ENCODE measurements around the gene AMN1. TPM values are rescaled to one million over a fixed set of nuclear protein-coding genes. Genes with fewer than 3 reads are reported as not detected.
"Not testable (repeated sequence)": the region's sequence is repeated elsewhere in the genome, so short reads cannot be mapped to it uniquely, and the experiment has no call there.

The AMN1 gene
- polyA plus RNA-seq, 1 experiment, result 11.9 TPM

- Histone ChIP-seq H3K4me3 (ENCODE audit: low read depth, low read length) (no peak overlapping the region), H3K27ac (ENCODE audit: low read depth, low read length) (no peak overlapping the region), H3K9me3 (ENCODE audit: control insufficient read depth, insufficient read depth, low read length) (peaks cover 6% of the 10 kb centered on the region; the same call in 1 of the 2 replicates), H3K27me3 (ENCODE audit: control insufficient read depth, insufficient read depth, low read length) (peaks cover 2% of the 10 kb centered on the region)
- DNase-seq (ENCODE audit: low read depth, low spot score), result no peak
- CTCF ChIA-PET, result no interaction called here
- POLR2A ChIA-PET, result no interaction called here
- no peak for TF ChIP-seq CTCF (IDR thresholded peaks at IDR 0.05; ENCODE audit: low read depth, low read length)
These were observed 39.2 kb upstream of the AMN1 start for GRCh38 chr12:31768046-31768445.

GRCh38 chr12:31765931-31766330 is 37.1 kb upstream of the AMN1 start:
- Histone ChIP-seq H3K27me3 (ENCODE audit: control insufficient read depth, insufficient read depth, low read length) (no peaks in the 10 kb centered on the region), H3K9me3 (ENCODE audit: control insufficient read depth, insufficient read depth, low read length) (peaks cover 6% of the 10 kb centered on the region; the same call in 1 of the 2 replicates), H3K4me3 (ENCODE audit: low read depth, low read length) (no peak overlapping the region), H3K27ac (ENCODE audit: low read depth, low read length) (no peak overlapping the region)
- ChIA-PET POLR2A (no interaction called here), CTCF (no interaction called here)
- no peak for TF ChIP-seq CTCF (IDR thresholded peaks at IDR 0.05; ENCODE audit: low read depth, low read length)
- no peak for DNase-seq (ENCODE audit: low read depth, low spot score)

- ChIA-PET POLR2A (no interaction called here), CTCF (no interaction called here)
- DNase-seq (ENCODE audit: low read depth, low spot score), result no peak
- Histone ChIP-seq H3K27ac (ENCODE audit: low read depth, low read length) (no peak overlapping the region), H3K9me3 (ENCODE audit: control insufficient read depth, insufficient read depth, low read length) (no peaks in the 10 kb centered on the region), H3K4me3 (ENCODE audit: low read depth, low read length) (no peak overlapping the region), H3K27me3 (ENCODE audit: control insufficient read depth, insufficient read depth, low read length) (no peaks in the 10 kb centered on the region)
- TF ChIP-seq CTCF (IDR thresholded peaks at IDR 0.05; ENCODE audit: low read depth, low read length), result no peak
These were observed 31.0 kb upstream of the AMN1 start for GRCh38 chr12:31759632-31760459.

- CTCF ChIA-PET; H3K9me3 ChIP-seq (ENCODE audit: control insufficient read depth, insufficient read depth, low read length); H3K27me3 ChIP-seq (ENCODE audit: control insufficient read depth, insufficient read depth, low read length); H3K4me3 ChIP-seq (ENCODE audit: low read depth, low read length); POLR2A ChIA-PET; DNase-seq (ENCODE audit: low read depth, low spot score); H3K27ac ChIP-seq (ENCODE audit: low read depth, low read length): not testable (repeated sequence)
These were observed 29.5 kb upstream of the AMN1 start for GRCh38 chr12:31758297-31758696.

- Histone ChIP-seq H3K9me3 (ENCODE audit: control insufficient read depth, insufficient read depth, low read length) (no peaks in the 10 kb centered on the region), H3K27ac (ENCODE audit: low read depth, low read length) (no peak overlapping the region), H3K27me3 (ENCODE audit: control insufficient read depth, insufficient read depth, low read length) (no peaks in the 10 kb centered on the region), H3K4me3 (ENCODE audit: low read depth, low read length) (no peak overlapping the region)
- ChIA-PET CTCF (no interaction called here), POLR2A (no interaction called here)
- TF ChIP-seq CTCF (IDR thresholded peaks at IDR 0.05; ENCODE audit: low read depth, low read length), result no peak
- DNase-seq (ENCODE audit: low read depth, low spot score), result no peak
These were observed 28.2 kb upstream of the AMN1 start for GRCh38 chr12:31756977-31757420.

All from AG04450 (cell line).